NB4 (cell line): ENCODE measurements around the gene KLHL28.

ENCODE experiments used
- POLR2A ChIP-seq: IDR thresholded peaks from 2 replicates; pipeline ENCODE4 v1.6.1; 2011; ENCODE audit warnings: mild to moderate bottlenecking; ENCODE audit not compliant: insufficient read length; ENCODE audit errors: extremely low read depth
- TF ChIP-seq, protein P1 (sequence below): IDR thresholded peaks from one replicate; pipeline ENCODE4 v1.5.1; 2012; ENCODE audit warnings: low read depth, low read length
- TF ChIP-seq, protein P2 (sequence below): IDR thresholded peaks from 2 replicates; pipeline ENCODE4 v1.6.1; 2011; ENCODE audit warnings: low read depth, low read length

DNA sequence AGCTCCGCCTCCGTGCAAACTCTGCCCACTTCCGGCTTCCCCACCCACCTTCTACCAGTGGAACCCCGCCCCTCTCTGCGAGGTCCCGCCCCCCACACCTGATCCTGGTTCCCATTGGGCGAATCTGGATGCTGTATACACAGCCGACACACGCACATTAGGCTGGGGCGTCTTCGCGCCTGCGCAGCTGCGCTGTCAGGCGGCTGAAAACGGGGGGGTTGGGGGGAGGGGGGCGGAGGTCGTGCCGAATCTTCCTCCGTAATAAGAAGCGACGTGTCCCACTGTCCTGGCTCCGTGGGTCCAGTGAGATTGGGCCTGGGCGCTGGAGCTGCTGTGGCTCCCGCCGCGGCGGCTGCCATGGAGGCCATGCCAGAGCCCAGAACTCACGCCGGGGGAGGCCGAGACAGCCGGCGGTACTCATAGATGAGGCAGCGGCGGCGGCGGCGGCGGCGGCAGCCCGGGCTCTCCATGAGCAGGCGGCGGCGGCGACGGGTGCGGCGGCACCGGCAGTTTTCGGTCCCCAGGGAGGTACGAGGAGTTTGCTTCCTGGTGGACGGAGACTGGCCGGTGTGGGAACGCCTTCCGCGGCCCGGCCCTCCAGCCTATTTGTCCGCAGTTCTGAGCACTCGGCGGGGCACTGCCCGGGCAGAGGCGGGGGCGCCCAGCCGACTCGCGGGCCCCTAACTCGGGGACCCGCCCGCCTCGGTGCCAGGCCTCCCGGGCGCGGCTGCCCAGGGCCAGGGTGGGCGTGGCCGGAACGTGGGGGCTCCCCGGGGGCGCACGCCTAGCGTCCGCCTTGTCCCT lies 64.5 kb downstream of the KLHL28 start:
- TF ChIP-seq, protein P1, sequence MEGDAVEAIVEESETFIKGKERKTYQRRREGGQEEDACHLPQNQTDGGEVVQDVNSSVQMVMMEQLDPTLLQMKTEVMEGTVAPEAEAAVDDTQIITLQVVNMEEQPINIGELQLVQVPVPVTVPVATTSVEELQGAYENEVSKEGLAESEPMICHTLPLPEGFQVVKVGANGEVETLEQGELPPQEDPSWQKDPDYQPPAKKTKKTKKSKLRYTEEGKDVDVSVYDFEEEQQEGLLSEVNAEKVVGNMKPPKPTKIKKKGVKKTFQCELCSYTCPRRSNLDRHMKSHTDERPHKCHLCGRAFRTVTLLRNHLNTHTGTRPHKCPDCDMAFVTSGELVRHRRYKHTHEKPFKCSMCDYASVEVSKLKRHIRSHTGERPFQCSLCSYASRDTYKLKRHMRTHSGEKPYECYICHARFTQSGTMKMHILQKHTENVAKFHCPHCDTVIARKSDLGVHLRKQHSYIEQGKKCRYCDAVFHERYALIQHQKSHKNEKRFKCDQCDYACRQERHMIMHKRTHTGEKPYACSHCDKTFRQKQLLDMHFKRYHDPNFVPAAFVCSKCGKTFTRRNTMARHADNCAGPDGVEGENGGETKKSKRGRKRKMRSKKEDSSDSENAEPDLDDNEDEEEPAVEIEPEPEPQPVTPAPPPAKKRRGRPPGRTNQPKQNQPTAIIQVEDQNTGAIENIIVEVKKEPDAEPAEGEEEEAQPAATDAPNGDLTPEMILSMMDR, result no peak
- TF ChIP-seq POLR2A, result peak; percentile 15
- TF ChIP-seq, protein P2, sequence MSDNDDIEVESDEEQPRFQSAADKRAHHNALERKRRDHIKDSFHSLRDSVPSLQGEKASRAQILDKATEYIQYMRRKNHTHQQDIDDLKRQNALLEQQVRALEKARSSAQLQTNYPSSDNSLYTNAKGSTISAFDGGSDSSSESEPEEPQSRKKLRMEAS, result no peak; the same call in 1 of the 2 replicates
